Measurements from ENCODE around the gene SDHB. TPM values are rescaled to one million over a fixed set of nuclear protein-coding genes. Genes with fewer than 3 reads are reported as not detected.

The SDHB gene
- total RNA-seq, 2 donors from 2014 or later, result 38.9 to 59.4 TPM

- TF ChIP-seq CTCF (IDR thresholded peaks at IDR 0.05) (no peak), POLR2A (IDR thresholded peaks at IDR 0.05) (no peak)
- Histone ChIP-seq H3K4me1 (peaks cover 6% of the 10 kb centered on the region), H3K27ac (no peak overlapping the region), H3K36me3 (replicated peaks in 1 of 2; ENCODE audit: insufficient read depth in 1 of 2, low read depth in 2 of 2) (no peaks in the 10 kb centered on the region), H3K4me3 (no peak overlapping the region), H3K9me3 (no peaks in the 10 kb centered on the region), H3K27me3 (no peaks in the 10 kb centered on the region)
- intact Hi-C loops (cut with DNase I), result loop anchor here (10.0 kb wide), 1 partner anchor 47 kb away; no protein-coding TSS in a partner anchor
- DNase-seq (no peak), ATAC-seq (no peak)
- WGBS, 2 donors, result 77 to 86% methylated on average over 2 to 4 of the region's 4 CpGs
Measured at GRCh38 chr1:16978139-16978538, 75.7 kb downstream of the SDHB start.

- no peak for TF ChIP-seq CTCF (IDR thresholded peaks at IDR 0.05)
- TF ChIP-seq POLR2A (IDR thresholded peaks at IDR 0.05), result no peak
- WGBS, 2 donors, result 88 to 100% methylated on average over 5 of the region's 5 CpGs
- H3K27me3 ChIP-seq, result no peaks in the 10 kb centered on the region
- intact Hi-C loops (cut with DNase I), result loop anchor here (10.0 kb wide), 1 partner anchor 47 kb away; no protein-coding TSS in a partner anchor
- no peaks in the 10 kb centered on the region for H3K9me3 ChIP-seq
- no peaks in the 10 kb centered on the region for H3K36me3 ChIP-seq (replicated peaks in 1 of 2; ENCODE audit: insufficient read depth in 1 of 2, low read depth in 2 of 2)
- ATAC-seq (no peak), DNase-seq (no peak)
- H3K4me1 ChIP-seq, result peaks cover 6% of the 10 kb centered on the region
- no peak overlapping the region for H3K4me3 ChIP-seq
- no peak overlapping the region for H3K27ac ChIP-seq
Measured at GRCh38 chr1:16977377-16977776, 76.5 kb downstream of the SDHB start.

GRCh38 chr1:16976966-16977365 is 76.9 kb downstream of the SDHB start:
- H3K27me3 ChIP-seq, result no peaks in the 10 kb centered on the region
- no peak overlapping the region for H3K4me3 ChIP-seq
- no peak overlapping the region for H3K27ac ChIP-seq
- TF ChIP-seq CTCF (IDR thresholded peaks at IDR 0.05), result no peak
- TF ChIP-seq POLR2A (IDR thresholded peaks at IDR 0.05), result no peak
- no peak for DNase-seq
- WGBS, 2 donors, result 87% methylated on average over 16 of the region's 16 CpGs; no CpG with 5 or more reads in 1 of the 2 donors
- H3K36me3 ChIP-seq (replicated peaks in 1 of 2; ENCODE audit: insufficient read depth in 1 of 2, low read depth in 2 of 2), result no peaks in the 10 kb centered on the region
- ATAC-seq, result no peak
- peaks cover 6% of the 10 kb centered on the region for H3K4me1 ChIP-seq
- intact Hi-C loops (cut with DNase I), result loop anchor here (10.0 kb wide), 1 partner anchor 48 kb away; no protein-coding TSS in a partner anchor
- H3K9me3 ChIP-seq, result no peaks in the 10 kb centered on the region

- no peaks in the 10 kb centered on the region for H3K9me3 ChIP-seq
- no peaks in the 10 kb centered on the region for H3K27me3 ChIP-seq
- no peak for ATAC-seq
- WGBS, 2 donors, result 86 to 94% methylated on average over 14 of the region's 14 CpGs
- no peak overlapping the region for H3K27ac ChIP-seq
- no peak for DNase-seq
- TF ChIP-seq CTCF (IDR thresholded peaks at IDR 0.05), result no peak
- no peak for TF ChIP-seq POLR2A (IDR thresholded peaks at IDR 0.05)
- H3K36me3 ChIP-seq (replicated peaks in 1 of 2; ENCODE audit: insufficient read depth in 1 of 2, low read depth in 2 of 2), result no peaks in the 10 kb centered on the region
- no peak overlapping the region for H3K4me3 ChIP-seq
- peaks cover 6% of the 10 kb centered on the region for H3K4me1 ChIP-seq
- intact Hi-C loops (cut with DNase I), result loop anchor here (10.0 kb wide), 1 partner anchor 49 kb away; no protein-coding TSS in a partner anchor
Measured at GRCh38 chr1:16975838-16976237, 78.0 kb downstream of the SDHB start.

- H3K27me3 ChIP-seq, result no peaks in the 10 kb centered on the region
- WGBS, 2 donors, result 55 to 67% methylated on average over 9 to 14 of the region's 14 CpGs
- no peak overlapping the region for H3K27ac ChIP-seq
- ATAC-seq, result no peak
- intact Hi-C loops (cut with DNase I), result loop anchor here (10.0 kb wide), 1 partner anchor 50 kb away; no protein-coding TSS in a partner anchor
- H3K36me3 ChIP-seq (replicated peaks in 1 of 2; ENCODE audit: insufficient read depth in 1 of 2, low read depth in 2 of 2), result no peaks in the 10 kb centered on the region
- H3K4me1 ChIP-seq, result peaks cover under 1% of the 10 kb centered on the region
- no peak for DNase-seq
- no peaks in the 10 kb centered on the region for H3K9me3 ChIP-seq
- no peak overlapping the region for H3K4me3 ChIP-seq
- TF ChIP-seq CTCF (IDR thresholded peaks at IDR 0.05), result no peak
Measured at GRCh38 chr1:16975211-16975610, 78.6 kb downstream of the SDHB start.

Data from body of pancreas (tissue), 4 donors.